ENCODE results near the gene PTPRN2. TPM values are rescaled to one million over a fixed set of nuclear protein-coding genes. Genes with fewer than 3 reads are reported as not detected.

PTPRN2 gene
- total and polyA plus RNA-seq, 2 of the 8 experiments (the other 6 are each of a cell fraction or from before 2014, with no cell fraction given), result 2.6 to 4.5 TPM

GRCh38 chr7:157731126-157731525, 856.5 kb downstream of the PTPRN2 start:
- Histone ChIP-seq H3K4me3 (ENCODE audit: extremely low read depth in 1 of 4, insufficient read depth in 2 of 4, low read depth in 3 of 4, low read length in 4 of 4) (no peak overlapping the region), H3K18ac (ENCODE audit: extremely low read depth, low read length) (no peak overlapping the region), H2BK15ac (ENCODE audit: low read length) (no peak overlapping the region), H3K23ac (ENCODE audit: insufficient read length) (no peak overlapping the region), H4K20me1 (replicated peaks in 1 of 2; ENCODE audit: control insufficient read depth in 1 of 2, insufficient read depth in 2 of 2, low read length in 2 of 2) (peaks cover 0 to 1% of the 10 kb centered on the region in 2 experiments), H2BK5ac (ENCODE audit: low read depth, low read length) (no peak overlapping the region), H2AK5ac (ENCODE audit: low read depth, low read length) (no peak overlapping the region), H3K9me3 (ENCODE audit: insufficient read depth in 2 of 2, low read depth in 1 of 2, low read length in 1 of 2) (no peaks in the 10 kb centered on the region), H2BK120ac (replicated peaks; ENCODE audit: low read depth, low read length) (no peak overlapping the region), H3K23me2 (ENCODE audit: low read depth, low read length) (no peaks in the 10 kb centered on the region), H4K91ac (replicated peaks; ENCODE audit: insufficient read length, low read length) (no peak overlapping the region), H4K8ac (ENCODE audit: extremely low read depth, insufficient read depth, low read length) (no peak overlapping the region), H3K9ac (replicated peaks in 1 of 4; ENCODE audit: extremely low read depth in 1 of 4, low read depth in 3 of 4, low read length in 3 of 4) (no peak overlapping the region), H3K36me3 (ENCODE audit: control insufficient read depth in 2 of 4, insufficient read depth in 4 of 4, low read length in 3 of 4) (no peaks in the 10 kb centered on the region), H3K4ac (replicated peaks; ENCODE audit: insufficient read length, low read depth, low read length) (no peak overlapping the region), H2BK20ac (ENCODE audit: low read length) (no peak overlapping the region), H3K14ac (ENCODE audit: insufficient read length) (no peak overlapping the region), H3K27ac (ENCODE audit: low read depth, low read length) (no peak overlapping the region), H3K27me3 (replicated peaks in 1 of 4; ENCODE audit: control insufficient read depth in 3 of 4, extremely low read depth in 1 of 4, insufficient read depth in 3 of 4, low read length in 3 of 4) (peaks cover 0 to 3% (median 0%) of the 10 kb centered on the region in 4 experiments; a peak in 3 of 7 replicates), H3K4me2 (ENCODE audit: insufficient read depth in 1 of 2, low read depth in 2 of 2, low read length in 2 of 2) (no peak overlapping the region), H3K56ac (replicated peaks; ENCODE audit: insufficient read length, low read depth, low read length) (no peak overlapping the region), H3K79me1 (ENCODE audit: low read depth, low read length) (no peaks in the 10 kb centered on the region), H3K79me2 (ENCODE audit: control insufficient read depth in 1 of 2, insufficient read depth in 2 of 2, low read length in 2 of 2) (no peaks in the 10 kb centered on the region), H2AFZ (ENCODE audit: low read length) (no peak overlapping the region), H4K5ac (ENCODE audit: insufficient read length, low read depth, low read length) (no peak overlapping the region), H2BK12ac (ENCODE audit: low read depth, low read length) (no peak overlapping the region), H3K4me1 (replicated peaks in 1 of 4; ENCODE audit: control insufficient read depth in 3 of 4, insufficient read depth in 4 of 4, low read length in 3 of 4) (no peaks in the 10 kb centered on the region)
- FAIRE-seq, result no peak
- ChIA-PET POLR2A (ENCODE audit: partially characterized antibody) (no interaction called here), CTCF (ENCODE audit: partially characterized antibody) (no interaction called here)
- DNase-seq (ENCODE audit: low read depth in 1 of 2, low spot score in 2 of 2), result no peak
- 92% methylated on average over 13 of the region's 13 CpGs; no CpG with 5 or more reads in 1 of the 2 experiments for WGBS, 2 experiments (ENCODE audit: extremely low coverage in 1 of 2, insufficient coverage in 1 of 2, insufficient read length in 1 of 2, insufficient replicate concordance in 2 of 2, low coverage in 1 of 2, low lambda C conversion rate in 2 of 2, missing lambda C conversion rate in 1 of 2)
- TF ChIP-seq YY1 (IDR thresholded peaks at IDR 0.05; ENCODE audit: low read depth, low read length) (no peak), FOSL1 (IDR thresholded peaks at IDR 0.05; ENCODE audit: insufficient read depth, low read depth, low read length) (no peak), MAFK (IDR thresholded peaks at IDR 0.05; ENCODE audit: low read depth, low read length) (no peak), RNF2 (IDR thresholded peaks at IDR 0.05; ENCODE audit: borderline replicate concordance, low read depth, low read length, missing control alignments, poor library complexity, severe bottlenecking) (no peak), BACH1 (IDR thresholded peaks at IDR 0.05; ENCODE audit: low read length) (no peak), PHF8 (conservative IDR thresholded peaks at IDR 0.05; ENCODE audit: low read depth, low read length) (no peak), POLR2A (IDR thresholded peaks at IDR 0.05; ENCODE audit: control extremely low read depth in 1 of 2, low read depth in 2 of 2, low read length in 2 of 2) (no peak), NANOG (IDR thresholded peaks at IDR 0.05; ENCODE audit: insufficient read depth, low read depth, low read length, poor library complexity, severe bottlenecking) (no peak), TAF7 (optimal IDR thresholded peaks at IDR 0.05; ENCODE audit: borderline replicate concordance, low read depth, low read length) (no peak), RXRA (IDR thresholded peaks at IDR 0.05; ENCODE audit: insufficient read depth, low read depth, low read length) (no peak), JUND (IDR thresholded peaks at IDR 0.05; ENCODE audit: low read length) (no peak)
- TF ChIP-seq, protein P1, sequence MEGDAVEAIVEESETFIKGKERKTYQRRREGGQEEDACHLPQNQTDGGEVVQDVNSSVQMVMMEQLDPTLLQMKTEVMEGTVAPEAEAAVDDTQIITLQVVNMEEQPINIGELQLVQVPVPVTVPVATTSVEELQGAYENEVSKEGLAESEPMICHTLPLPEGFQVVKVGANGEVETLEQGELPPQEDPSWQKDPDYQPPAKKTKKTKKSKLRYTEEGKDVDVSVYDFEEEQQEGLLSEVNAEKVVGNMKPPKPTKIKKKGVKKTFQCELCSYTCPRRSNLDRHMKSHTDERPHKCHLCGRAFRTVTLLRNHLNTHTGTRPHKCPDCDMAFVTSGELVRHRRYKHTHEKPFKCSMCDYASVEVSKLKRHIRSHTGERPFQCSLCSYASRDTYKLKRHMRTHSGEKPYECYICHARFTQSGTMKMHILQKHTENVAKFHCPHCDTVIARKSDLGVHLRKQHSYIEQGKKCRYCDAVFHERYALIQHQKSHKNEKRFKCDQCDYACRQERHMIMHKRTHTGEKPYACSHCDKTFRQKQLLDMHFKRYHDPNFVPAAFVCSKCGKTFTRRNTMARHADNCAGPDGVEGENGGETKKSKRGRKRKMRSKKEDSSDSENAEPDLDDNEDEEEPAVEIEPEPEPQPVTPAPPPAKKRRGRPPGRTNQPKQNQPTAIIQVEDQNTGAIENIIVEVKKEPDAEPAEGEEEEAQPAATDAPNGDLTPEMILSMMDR (IDR thresholded peaks at IDR 0.05; ENCODE audit: control extremely low read depth in 1 of 3, insufficient read depth in 1 of 3, low read depth in 1 of 3, low read length in 3 of 3), result no peak

All from H1 (cell line).